Activated CD8-positive, alpha-beta T cell treated with anti-CD3 and anti-CD28 coated beads for 36 hours (primary cell): ENCODE data around the gene ARSA. TPM values are rescaled to one million over a fixed set of nuclear protein-coding genes. Genes with fewer than 3 reads are reported as not detected.

Experiments
- ATAC-seq: fragments of 200-7000 bp; cut with Tn5 transposase; one replicate; pipeline ENCODE4 v1.10.0; 2021; ENCODE audit warnings: mild to moderate bottlenecking, moderate library complexity
- CTCF ChIA-PET: fragments of 350-600 bp; sonication (Branson Sonifier 250); formaldehyde crosslinking; loops from one replicate; lab custom pipeline; 2021; ENCODE audit warnings: antibody characterized with exemption; lab: Charles Lee
- POLR2A ChIA-PET: fragments of 350-600 bp; sonication (Branson Sonifier 250); formaldehyde crosslinking; loops from one replicate; lab custom pipeline; 2021; ENCODE audit warnings: antibody characterized with exemption; lab: Charles Lee
- DNase-seq: peaks from one replicate; pipeline ENCODE4 v3.0.0-alpha.2; 2020
- H3K27ac Mint-ChIP-seq: one replicate; pipeline ENCODE4 v1.8.0; 2021; ENCODE audit warnings: mild to moderate bottlenecking, mixed read lengths
- H3K27me3 Mint-ChIP-seq: one replicate; pipeline ENCODE4 v1.8.0; 2021; ENCODE audit warnings: mixed read lengths
- H3K36me3 Mint-ChIP-seq: one replicate; pipeline ENCODE4 v1.8.0; 2021; ENCODE audit warnings: low read depth, mixed read lengths
- H3K4me1 Mint-ChIP-seq: one replicate; pipeline ENCODE4 v1.8.0; 2021; ENCODE audit warnings: low read depth, mixed read lengths
- H3K4me3 Mint-ChIP-seq: one replicate; pipeline ENCODE4 v1.8.0; 2021; ENCODE audit warnings: mild to moderate bottlenecking, moderate library complexity, mixed read lengths
- H3K9me3 Mint-ChIP-seq: one replicate; pipeline ENCODE4 v1.8.0; 2021; ENCODE audit warnings: mixed read lengths
- CTCF ChIP-seq: fragments of 200-600 bp; IDR thresholded peaks from one replicate; pipeline ENCODE4 v1.8.0; 2022; ENCODE audit warnings: antibody characterized with exemption, mild to moderate bottlenecking
- intact Hi-C: fragments of 100-400 bp; cut with micrococcal nuclease; formaldehyde crosslinking; loops from one replicate; pipeline ENCODE4 v1.10.0; 2022
- total RNA-seq, 2 experiments: library from RNA; stranded (reverse); gene quantifications; one replicate each; pipeline ENCODE4 v1.2.3, GENCODE V29; 2021

The ARSA gene
- total RNA-seq, 2 experiments from 2014 or later = 11.6 to 11.8 TPM

GRCh38 chr22:50585238-50585637, 42.7 kb downstream of the ARSA start:
- CTCF ChIA-PET = interaction anchor here (1.1 to 1.9 kb wide), 2 partner anchors 23 to 60 kb away, joined by 3 to 6 read pairs; partner anchors contain the start of genes SCO2 and SYCE3
- H3K4me1 Mint-ChIP-seq = peaks cover 18% of the 10 kb centered on the region
- POLR2A ChIA-PET = interaction anchor here (1.3 kb wide), 1 partner anchor 10 kb away, joined by 3 read pairs; no protein-coding TSS in a partner anchor
- DNase-seq = no peak
- H3K4me3 Mint-ChIP-seq = no peak overlapping the region
- H3K27me3 Mint-ChIP-seq = no peaks in the 10 kb centered on the region
- ATAC-seq = no peak
- no peak overlapping the region for H3K27ac Mint-ChIP-seq
- TF ChIP-seq CTCF = no peak
- intact Hi-C loops = no loop called here
- no peaks in the 10 kb centered on the region for H3K9me3 Mint-ChIP-seq
- H3K36me3 Mint-ChIP-seq = peaks cover 14% of the 10 kb centered on the region

- ChIA-PET POLR2A (interaction anchor here (0.7 to 1.3 kb wide), 3 partner anchors 10 to 36 kb away, joined by 3 read pairs; no protein-coding TSS in a partner anchor), CTCF (interaction anchor here (1.1 to 1.9 kb wide), 2 partner anchors 22 to 59 kb away, joined by 3 to 6 read pairs; partner anchors contain the start of genes SCO2 and SYCE3)
- Mint-ChIP-seq H3K4me3 (peak overlapping the region; percentile 92), H3K4me1 (peaks cover 24% of the 10 kb centered on the region), H3K9me3 (no peaks in the 10 kb centered on the region), H3K36me3 (peaks cover 22% of the 10 kb centered on the region), H3K27ac (no peak overlapping the region), H3K27me3 (no peaks in the 10 kb centered on the region)
- DNase-seq (no peak), ATAC-seq (no peak)
- intact Hi-C loops = loop anchor here (5.0 kb wide), 1 partner anchor 57 kb away; the partner anchor contains the start of gene SCO2
- no peak for TF ChIP-seq CTCF
Observed at GRCh38 chr22:50584106-50585096, 43.6 kb downstream of the ARSA start.

GRCh38 chr22:50583294-50583861, 44.6 kb downstream of the ARSA start:
- DNase-seq = no peak
- intact Hi-C loops = loop anchor here (5.0 kb wide), 1 partner anchor 56 kb away; the partner anchor contains the start of gene SCO2
- H3K9me3 Mint-ChIP-seq = no peaks in the 10 kb centered on the region
- H3K27ac Mint-ChIP-seq = peak overlapping the region; percentile 86
- POLR2A ChIA-PET = interaction anchor here (1.1 to 2.8 kb wide), 8 partner anchors 10 to 58 kb away, joined by 3 to 14 read pairs (median 4); partner anchors contain the start of genes ARSA and SCO2
- no peaks in the 10 kb centered on the region for H3K27me3 Mint-ChIP-seq
- CTCF ChIA-PET = interaction anchor here (3.0 kb wide), 1 partner anchor 58 kb away, joined by 19 read pairs; the partner anchor contains the start of gene SCO2
- peak overlapping the region; percentile 92 for H3K4me3 Mint-ChIP-seq
- peaks cover 24% of the 10 kb centered on the region for H3K4me1 Mint-ChIP-seq
- H3K36me3 Mint-ChIP-seq = peaks cover 25% of the 10 kb centered on the region
- peak; percentile 4 for ATAC-seq
- no peak for TF ChIP-seq CTCF

GRCh38 chr22:50582493-50583293, 45.3 kb downstream of the ARSA start, which contains the start of gene CHKB:
Gene CHKB (minus strand): TSS chr22:50582849. CDS start chr22:50582781, 68 bp downstream.
- ChIA-PET POLR2A (interaction anchor here (0.8 to 2.8 kb wide), 13 partner anchors 10 to 59 kb away, joined by 3 to 14 read pairs (median 4); partner anchors contain the start of genes ARSA, SCO2, SYCE3 and TYMP), CTCF (interaction anchor here (2.6 to 3.0 kb wide), 2 partner anchors 20 to 57 kb away, joined by 14 to 19 read pairs; partner anchors contain the start of genes SCO2 and SYCE3)
- peak; percentile 97 for ATAC-seq
- Mint-ChIP-seq H3K4me3 (peak within 1 kb of the TSS; percentile 92), H3K4me1 (peaks cover 24% of the 10 kb centered on the region), H3K9me3 (no peaks in the 10 kb centered on the region), H3K36me3 (peaks cover 25% of the 10 kb centered on the region), H3K27ac (peak within 1 kb of the TSS; percentile 89), H3K27me3 (no peaks in the 10 kb centered on the region)
- DNase-seq = peak; percentile 99
- intact Hi-C loops = loop anchor here (5.0 kb wide), 1 partner anchor 55 kb away; the partner anchor contains the start of gene SCO2
- TF ChIP-seq CTCF = no peak
